Stimulated activated CD4-positive, alpha-beta T cell treated with anti-CD3 and anti-CD28 coated beads, Interleukin-15, amount 100 ng/mL, for 48 hours (primary cell): Measurements from ENCODE around the gene GBA2.

Source experiments
- DNase-seq, 2 donors: peaks; one replicate each; pipeline ENCODE4 v3.0.0-alpha.2; 2020; ENCODE audit warnings: low read depth in 2 of 2

Gene GBA2

DNA sequence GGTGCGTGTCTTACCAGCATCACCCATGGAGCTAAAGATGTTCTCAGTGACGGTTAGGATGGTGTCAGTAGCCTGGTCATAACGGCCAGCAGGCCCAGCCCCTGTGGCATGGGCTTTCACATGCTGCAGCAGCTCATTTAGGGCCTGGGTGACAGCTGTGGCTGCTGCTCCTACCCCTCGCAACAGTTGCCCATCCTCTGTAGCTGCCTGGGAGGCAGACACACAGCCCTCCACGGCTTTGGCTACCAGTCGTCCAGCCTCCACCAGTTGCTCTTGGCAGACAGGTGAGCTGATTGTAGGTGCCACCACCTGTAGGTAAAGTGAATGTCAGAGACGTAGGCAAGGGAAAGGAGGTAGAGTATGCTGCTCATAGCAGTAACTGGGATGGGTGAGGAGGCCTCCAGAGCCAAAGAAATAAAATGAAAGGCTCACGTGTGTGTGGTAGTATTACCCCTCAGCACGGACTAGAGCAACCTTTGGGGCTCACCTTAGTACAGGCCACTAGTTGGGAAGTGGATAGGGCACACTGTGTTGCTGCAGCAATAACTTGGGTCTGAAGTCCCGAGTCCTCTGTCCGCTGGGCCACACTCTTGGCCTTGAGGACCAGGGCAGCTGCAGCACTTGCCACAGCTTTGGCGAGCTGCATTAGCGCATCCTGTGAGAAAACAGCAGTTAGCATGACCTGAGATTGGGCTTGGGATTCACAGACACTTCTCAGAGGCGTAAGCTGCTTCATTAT is 31.7 kb downstream of the GBA2 start:
- DNase-seq = no peak

DNA sequence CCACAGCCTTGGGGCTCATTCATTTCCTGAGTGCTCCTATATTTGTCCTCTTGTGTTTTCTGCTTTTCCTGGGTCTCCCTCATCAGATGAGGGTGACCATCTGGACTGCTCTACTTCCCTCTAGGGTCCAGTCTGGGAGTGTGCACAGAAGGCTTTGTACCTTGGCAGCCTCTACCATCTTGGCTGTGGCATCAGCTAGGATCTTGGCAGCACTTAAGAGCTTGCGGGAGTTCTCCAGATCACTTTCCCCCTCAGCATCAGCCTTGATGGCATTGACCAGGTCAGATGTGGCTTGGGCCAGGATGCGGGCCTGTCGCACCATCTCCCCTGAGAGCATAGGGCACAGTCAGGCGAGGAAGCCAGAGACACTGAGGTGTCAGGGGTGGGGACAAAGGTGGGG is 32.8 kb downstream of the GBA2 start:
- DNase-seq = no peak

GRCh38 chr9:35714579-35715252 is 34.3 kb downstream of the GBA2 start:
- no peak for DNase-seq

GRCh38 chr9:35714123-35714522 is 34.9 kb downstream of the GBA2 start:
- DNase-seq = no peak

DNA sequence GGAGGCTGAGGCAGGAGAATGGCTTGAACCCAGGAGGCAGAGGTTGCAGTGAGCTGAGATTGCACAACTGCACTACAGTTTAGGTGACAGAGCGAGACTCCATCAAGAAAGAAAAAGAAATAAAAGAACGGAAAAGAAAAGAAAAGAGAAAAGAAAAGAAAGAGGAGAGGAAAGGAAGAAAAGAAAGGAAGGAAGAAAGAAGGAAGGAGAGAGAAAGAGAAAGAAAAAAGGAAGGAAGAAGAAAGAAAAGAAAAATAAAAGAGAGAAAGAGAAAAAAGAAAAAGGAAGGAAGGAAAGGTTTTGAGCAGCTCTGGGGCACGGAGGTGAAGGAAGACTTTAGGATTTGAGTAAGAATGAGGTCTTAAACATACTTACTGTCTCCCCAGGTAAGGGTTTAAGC is 35.5 kb downstream of the GBA2 start:
- no peak for DNase-seq

DNA sequence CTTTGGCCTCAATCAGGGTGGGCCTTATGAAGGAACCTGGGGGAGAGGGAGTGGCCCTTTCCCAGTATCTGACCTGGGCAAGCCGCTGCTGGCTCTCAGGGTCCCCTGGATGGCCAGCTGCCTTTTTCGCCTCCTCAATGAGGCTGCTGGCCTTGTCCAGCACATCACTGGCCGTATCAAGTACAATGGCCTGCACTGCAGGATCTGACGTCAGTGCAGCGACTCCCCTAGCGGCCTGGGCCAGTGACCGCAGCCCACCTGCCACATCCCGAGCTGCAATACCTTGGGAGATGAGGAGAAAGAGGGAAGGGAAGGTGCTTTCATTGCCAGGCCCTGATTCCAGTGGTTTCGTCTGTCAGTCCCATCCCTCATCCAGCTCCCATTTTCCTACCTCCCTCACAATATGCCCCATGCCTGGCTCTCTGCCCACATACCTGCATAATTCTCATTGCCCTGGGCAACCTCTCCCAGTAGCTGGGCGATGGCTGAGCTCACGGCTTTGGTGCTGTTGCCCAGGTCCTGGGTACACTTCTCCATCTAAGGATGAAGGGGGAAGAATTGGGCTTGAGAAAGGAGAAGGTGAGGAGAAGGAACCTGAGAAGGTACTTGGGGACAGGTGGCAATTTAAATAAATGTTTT is 36.1 kb downstream of the GBA2 start:
- no peak for DNase-seq

- DNase-seq = no peak
Measured at GRCh38 chr9:35711501-35712428, 37.3 kb downstream of the GBA2 start.

DNA sequence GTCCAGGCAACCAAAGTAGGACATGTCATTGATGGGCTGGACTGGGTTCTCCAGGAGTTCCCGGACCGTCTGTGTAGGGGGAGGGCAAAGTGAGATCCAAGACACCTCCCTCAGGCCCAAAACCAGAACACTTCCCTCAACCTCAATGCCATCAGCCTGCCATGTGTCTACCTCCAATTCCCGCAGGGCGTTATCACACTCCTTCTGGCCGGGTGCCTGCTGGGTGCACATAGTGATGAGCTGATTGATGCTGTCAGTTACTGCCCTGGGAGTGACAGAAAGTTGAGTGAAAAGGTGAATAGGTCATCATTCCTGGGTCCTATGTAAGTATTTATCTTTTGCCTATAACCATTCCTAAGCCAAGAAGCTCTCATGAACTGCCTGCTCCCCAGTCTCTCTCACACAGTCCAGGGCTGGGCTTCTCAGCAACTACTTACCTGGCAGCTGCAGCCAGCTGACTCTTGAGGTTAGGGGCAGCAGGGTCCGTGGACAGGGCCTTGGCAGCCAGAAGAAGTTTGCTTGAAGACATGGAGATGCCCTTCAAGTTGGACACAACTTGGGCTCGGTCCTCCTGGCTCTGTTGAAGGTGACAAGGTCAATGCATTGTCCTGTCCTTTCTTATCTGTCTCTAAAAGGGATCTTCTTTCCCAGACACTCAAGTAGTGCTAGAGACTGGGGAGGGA is 38.1 kb downstream of the GBA2 start:
- no peak for DNase-seq

DNA sequence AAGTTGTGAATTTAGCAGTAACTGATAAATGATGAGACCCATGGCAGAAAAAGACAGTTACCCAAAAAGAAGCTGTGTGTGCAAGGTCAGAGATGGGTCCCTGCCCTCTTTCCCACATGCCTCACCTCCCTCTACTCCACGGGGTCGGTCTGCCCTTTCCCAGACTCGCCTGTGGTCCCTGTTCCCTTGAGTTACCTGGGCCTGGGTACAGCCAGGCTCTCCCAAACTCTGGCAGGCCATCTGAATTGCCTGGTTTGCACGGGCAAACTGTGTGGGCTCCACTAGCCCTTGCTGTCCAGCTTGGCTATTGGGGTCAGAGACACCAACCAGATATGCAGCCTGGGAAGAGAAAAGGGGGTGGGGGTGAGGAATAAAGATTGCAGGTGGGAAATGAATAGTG is 40.9 kb downstream of the GBA2 start:
- DNase-seq = no peak

- no peak for DNase-seq
Measured at GRCh38 chr9:35706951-35707350, 42.1 kb downstream of the GBA2 start.

- DNase-seq = no peak
Measured at GRCh38 chr9:35705836-35706430, 43.1 kb downstream of the GBA2 start.

DNA sequence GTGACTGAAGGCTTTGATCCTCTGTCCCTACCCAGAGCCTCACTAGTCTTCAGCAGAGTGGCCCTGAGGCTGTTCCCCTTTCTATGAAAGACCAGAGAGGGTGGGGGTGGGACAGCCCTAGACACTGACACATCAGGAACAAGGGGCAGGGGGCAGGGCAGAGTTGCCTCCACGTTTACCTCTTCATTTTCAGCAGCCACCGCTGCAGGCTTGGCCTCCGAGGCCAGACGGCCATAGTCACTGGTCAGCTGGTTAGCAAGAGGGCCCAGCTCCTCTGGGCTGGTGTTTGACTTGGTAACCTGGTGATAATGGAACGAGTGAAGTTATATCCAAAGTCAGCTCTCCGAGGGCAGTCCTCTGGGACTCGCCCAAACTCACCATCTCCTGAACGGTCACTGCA is 43.7 kb downstream of the GBA2 start:
- DNase-seq = no peak

GRCh38 chr9:35703906-35704672 is 44.9 kb downstream of the GBA2 start:
- DNase-seq = no peak

- no peak for DNase-seq
Measured at GRCh38 chr9:35702696-35703095, 46.3 kb downstream of the GBA2 start.

- DNase-seq = no peak
Measured at GRCh38 chr9:35700942-35701341, 48.1 kb downstream of the GBA2 start.

DNA sequence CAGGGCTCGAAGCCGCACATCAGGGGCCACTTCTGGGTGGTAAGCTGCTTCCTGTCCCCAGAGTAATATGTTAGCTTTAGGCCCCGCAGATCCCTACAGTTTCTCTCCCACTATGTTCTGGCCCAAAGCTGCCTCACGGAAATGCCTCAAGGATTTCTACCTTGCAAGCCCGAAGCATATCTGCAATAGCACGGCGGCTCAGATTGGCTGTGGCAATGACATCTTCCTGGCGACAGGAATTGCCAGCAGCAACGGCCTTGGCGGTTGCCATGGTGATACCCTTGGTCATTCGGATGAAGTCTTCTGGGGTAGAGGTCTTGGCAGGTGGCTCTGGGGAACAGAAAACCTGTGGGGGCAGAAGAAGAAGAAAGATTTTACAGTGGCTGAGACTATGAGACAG is 49.0 kb downstream of the GBA2 start:
- DNase-seq = no peak

DNA sequence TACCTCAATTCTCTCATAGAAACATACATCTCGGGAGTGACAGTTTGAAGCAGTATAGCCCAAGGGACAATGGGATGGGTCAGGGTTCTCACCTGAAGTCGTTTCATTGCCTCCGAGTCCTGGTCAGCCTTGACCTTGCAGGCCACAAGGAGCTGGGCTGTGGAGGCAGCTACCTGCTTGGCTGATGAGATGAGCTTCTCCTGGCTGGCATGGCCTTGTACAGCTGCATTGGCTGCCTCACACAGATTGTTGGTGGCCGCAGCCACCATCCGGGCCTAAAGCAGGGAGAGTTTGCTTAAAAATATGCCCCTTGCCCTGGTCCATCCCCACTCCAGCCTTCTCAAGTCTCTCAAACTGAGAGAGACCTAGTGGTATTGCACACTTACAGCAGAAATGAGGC is 50.8 kb downstream of the GBA2 start:
- no peak for DNase-seq

DNA sequence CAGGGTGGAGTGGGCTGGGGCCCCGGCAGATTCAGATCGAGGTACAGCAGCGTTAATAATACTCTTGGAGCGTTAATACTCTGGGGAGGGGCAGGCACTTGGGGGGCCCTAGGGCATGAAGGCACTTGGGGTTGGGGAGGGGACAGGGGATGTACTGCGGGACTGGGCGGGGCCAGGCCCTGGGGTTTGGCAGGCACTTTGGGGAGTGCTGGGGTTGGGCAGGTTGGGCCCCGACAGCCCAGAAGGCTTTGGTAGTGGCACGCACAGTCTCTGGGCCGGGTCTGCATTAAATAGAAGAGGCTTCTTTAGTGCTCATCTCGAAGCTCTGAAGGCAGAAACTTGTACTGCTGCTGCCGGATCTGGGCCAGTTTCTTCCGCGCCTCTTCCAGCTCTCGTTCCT is 51.5 kb downstream of the GBA2 start:
- DNase-seq = no peak

DNA sequence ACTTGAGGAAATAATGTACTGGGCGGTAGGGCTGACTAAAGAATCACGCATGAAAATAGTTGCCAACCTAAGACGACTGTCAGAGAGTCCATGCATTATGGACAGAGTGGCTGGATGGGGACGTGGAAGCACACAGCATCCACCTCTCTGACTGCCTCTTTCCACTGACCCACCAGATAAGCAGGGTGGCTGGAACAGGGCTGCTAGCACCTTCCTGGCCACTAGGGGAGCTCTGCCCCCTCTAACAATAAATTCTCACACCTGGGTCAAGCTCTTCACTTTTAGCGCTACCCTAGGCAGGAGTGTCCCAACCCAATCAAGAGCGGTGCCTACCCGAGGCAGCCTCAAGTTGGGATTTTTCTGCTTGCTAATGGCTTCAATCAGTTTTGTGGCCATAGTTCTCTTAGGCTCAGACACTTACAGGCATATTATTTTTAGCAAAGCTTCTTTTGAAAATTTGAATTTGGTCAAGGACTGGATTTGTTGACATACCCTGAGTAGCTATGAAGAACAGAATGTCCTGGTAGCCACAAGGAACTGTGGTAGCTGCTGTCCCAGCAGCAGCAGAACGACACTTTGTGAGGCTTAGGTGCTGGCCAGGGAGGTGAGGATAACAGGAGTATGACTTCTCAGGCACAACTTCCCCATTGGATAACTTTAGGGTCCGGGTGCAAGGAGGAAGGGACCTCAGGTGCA is 52.4 kb downstream of the GBA2 start:
- no peak for DNase-seq

GRCh38 chr9:35695943-35696401 is 53.1 kb downstream of the GBA2 start:
- no peak for DNase-seq
